Endothelial cell of umbilical vein (primary cell): Measurements from ENCODE around the gene RAD23B.

ENCODE experiments used
- GATA2 ChIP-seq: IDR thresholded peaks from 2 replicates; pipeline ENCODE4 v1.7.0; 2011; ENCODE audit warnings: low read depth, mild to moderate bottlenecking, moderate library complexity, mixed read lengths, low read length; ENCODE audit not compliant: insufficient read length, insufficient read depth
- POLR2A ChIP-seq: IDR thresholded peaks from 2 replicates; pipeline ENCODE4 v1.6.1; 2012; ENCODE audit warnings: low read depth, mild to moderate bottlenecking, control low read depth, low read length
- TF ChIP-seq, protein P1 (sequence below), 2 donors: IDR thresholded peaks; 1 replicate in 1 of 2; 2 replicates in 1 of 2; pipeline ENCODE4 v1.5.1; 2011; ENCODE audit warnings: low read length in 2 of 2, mild to moderate bottlenecking in 2 of 2, moderate library complexity in 2 of 2, control low read depth in 1 of 2, inconsistent platforms in 1 of 2, low read depth in 1 of 2; ENCODE audit not compliant: insufficient read depth in 1 of 2; ENCODE audit errors: extremely low read depth in 1 of 2

DNA sequence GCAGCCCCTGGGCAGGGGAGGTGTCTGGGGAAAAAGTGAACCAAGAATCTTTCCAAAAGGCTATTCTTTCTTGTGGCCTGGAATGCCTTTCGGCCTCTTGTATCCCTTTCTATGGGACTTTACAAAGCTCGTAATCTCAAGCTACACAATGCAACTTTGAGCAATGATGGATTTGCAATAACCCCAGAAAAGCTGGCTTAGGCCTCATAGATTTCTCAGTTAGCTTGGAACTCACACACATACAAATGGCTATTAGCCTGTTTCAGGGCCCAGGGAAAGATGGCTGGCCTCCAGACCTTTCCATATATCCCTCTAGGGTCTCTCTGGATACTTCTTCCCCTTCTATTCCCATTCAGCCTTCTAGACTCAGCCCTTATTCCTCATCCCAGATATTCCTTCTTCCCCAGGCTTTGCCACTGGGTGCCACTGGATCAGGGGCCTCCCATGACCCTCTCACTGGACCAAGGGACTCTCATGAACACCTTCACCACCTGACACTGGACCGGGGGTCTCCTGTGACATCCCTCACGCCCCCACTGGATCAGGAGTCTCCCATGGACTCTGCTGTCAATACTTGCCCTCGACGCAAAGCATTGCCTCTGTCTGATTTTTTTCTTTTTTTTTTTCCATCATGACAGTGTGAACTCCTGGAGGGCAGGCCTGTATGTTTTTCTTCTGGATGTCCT lies 59.5 kb downstream of the RAD23B start:
- TF ChIP-seq POLR2A (no peak), GATA2 (no peak)
- TF ChIP-seq, protein P1, sequence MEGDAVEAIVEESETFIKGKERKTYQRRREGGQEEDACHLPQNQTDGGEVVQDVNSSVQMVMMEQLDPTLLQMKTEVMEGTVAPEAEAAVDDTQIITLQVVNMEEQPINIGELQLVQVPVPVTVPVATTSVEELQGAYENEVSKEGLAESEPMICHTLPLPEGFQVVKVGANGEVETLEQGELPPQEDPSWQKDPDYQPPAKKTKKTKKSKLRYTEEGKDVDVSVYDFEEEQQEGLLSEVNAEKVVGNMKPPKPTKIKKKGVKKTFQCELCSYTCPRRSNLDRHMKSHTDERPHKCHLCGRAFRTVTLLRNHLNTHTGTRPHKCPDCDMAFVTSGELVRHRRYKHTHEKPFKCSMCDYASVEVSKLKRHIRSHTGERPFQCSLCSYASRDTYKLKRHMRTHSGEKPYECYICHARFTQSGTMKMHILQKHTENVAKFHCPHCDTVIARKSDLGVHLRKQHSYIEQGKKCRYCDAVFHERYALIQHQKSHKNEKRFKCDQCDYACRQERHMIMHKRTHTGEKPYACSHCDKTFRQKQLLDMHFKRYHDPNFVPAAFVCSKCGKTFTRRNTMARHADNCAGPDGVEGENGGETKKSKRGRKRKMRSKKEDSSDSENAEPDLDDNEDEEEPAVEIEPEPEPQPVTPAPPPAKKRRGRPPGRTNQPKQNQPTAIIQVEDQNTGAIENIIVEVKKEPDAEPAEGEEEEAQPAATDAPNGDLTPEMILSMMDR (IDR thresholded peaks at IDR 0.05; ENCODE audit: extremely low read depth in 1 of 2, insufficient read depth in 1 of 2, low read depth in 1 of 2, low read length in 2 of 2), result no peak
